BE2C (cell line): Measurements from ENCODE around the gene PTPRN2.

Experiments used
- DNase-seq: peaks from one replicate; pipeline ENCODE4 v3.0.0-alpha.2; 2020
- H3K27me3 ChIP-seq: fragments of 250-450 bp; sonication (Bioruptor Pico); 2 replicates; pipeline ENCODE4 v1.5.1; 2020; ENCODE audit warnings: mild to moderate bottlenecking
- H3K36me3 ChIP-seq: fragments of 250-450 bp; sonication (Bioruptor Pico); 2 replicates; pipeline ENCODE4 v1.5.1; 2020; ENCODE audit warnings: mild to moderate bottlenecking
- H3K4me1 ChIP-seq: fragments of 250-450 bp; sonication (Bioruptor Pico); 2 replicates; pipeline ENCODE4 v1.5.1; 2020
- H3K4me3 ChIP-seq: 2 replicates; pipeline ENCODE4 v1.5.1; 2011; ENCODE audit warnings: low read depth, low read length
- H3K9me3 ChIP-seq: fragments of 250-450 bp; sonication (Bioruptor Pico); 2 replicates; pipeline ENCODE4 v1.5.1; 2020
- CTCF ChIP-seq: IDR thresholded peaks from 2 replicates; pipeline ENCODE4 v1.5.1; 2012; ENCODE audit warnings: mild to moderate bottlenecking, low read depth, low read length

PTPRN2 gene

GRCh38 chr7:158445421-158446175 is 142.0 kb downstream of the PTPRN2 start:
- no peaks in the 10 kb centered on the region; the same call in 1 of the 2 replicates for H3K4me1 ChIP-seq
- no peaks in the 10 kb centered on the region for H3K9me3 ChIP-seq
- H3K4me3 ChIP-seq = no peak overlapping the region
- DNase-seq = no peak
- H3K36me3 ChIP-seq = no peaks in the 10 kb centered on the region
- no peak for TF ChIP-seq CTCF
- no peaks in the 10 kb centered on the region for H3K27me3 ChIP-seq

- Histone ChIP-seq H3K9me3 (no peaks in the 10 kb centered on the region), H3K36me3 (no peaks in the 10 kb centered on the region), H3K4me3 (no peak overlapping the region), H3K27me3 (no peaks in the 10 kb centered on the region), H3K4me1 (no peaks in the 10 kb centered on the region; the same call in 1 of the 2 replicates)
- TF ChIP-seq CTCF = no peak
- DNase-seq = no peak
Observed at GRCh38 chr7:158444501-158445420, 142.9 kb downstream of the PTPRN2 start.

- no peaks in the 10 kb centered on the region for H3K9me3 ChIP-seq
Observed at GRCh38 chr7:158443688-158444483, 143.7 kb downstream of the PTPRN2 start.

GRCh38 chr7:158443014-158443687 is 144.5 kb downstream of the PTPRN2 start:
- TF ChIP-seq CTCF = no peak
- H3K27me3 ChIP-seq = no peaks in the 10 kb centered on the region
- no peaks in the 10 kb centered on the region; the same call in 1 of the 2 replicates for H3K4me1 ChIP-seq
- no peak for DNase-seq
- H3K9me3 ChIP-seq = no peaks in the 10 kb centered on the region
- no peaks in the 10 kb centered on the region for H3K36me3 ChIP-seq
- H3K4me3 ChIP-seq = no peak overlapping the region

More at GRCh38 chr7:158443688-158444483, 143.7 kb downstream of the PTPRN2 start:
- H3K27me3 ChIP-seq = no peaks in the 10 kb centered on the region
- no peaks in the 10 kb centered on the region for H3K36me3 ChIP-seq
- H3K4me3 ChIP-seq = no peak overlapping the region
- no peak for DNase-seq
- TF ChIP-seq CTCF = no peak
- H3K4me1 ChIP-seq = no peaks in the 10 kb centered on the region; the same call in 1 of the 2 replicates

- peak; percentile 44 for TF ChIP-seq CTCF
- no peak overlapping the region for H3K4me3 ChIP-seq
- no peaks in the 10 kb centered on the region for H3K9me3 ChIP-seq
- DNase-seq = no peak
- H3K4me1 ChIP-seq = no peaks in the 10 kb centered on the region; the same call in 1 of the 2 replicates
- H3K27me3 ChIP-seq = no peaks in the 10 kb centered on the region
- H3K36me3 ChIP-seq = no peaks in the 10 kb centered on the region
Observed at GRCh38 chr7:158442260-158442659, 145.4 kb downstream of the PTPRN2 start.
